ENCODE data around the gene WFIKKN1. TPM values are rescaled to one million over a fixed set of nuclear protein-coding genes. Genes with fewer than 3 reads are reported as not detected.

WFIKKN1 gene
- total RNA-seq, 4 donors from 2014 or later, result 0.26 to 1.4 (median 0.76) TPM; not detected in 1

GRCh38 chr16:662597-662996 is 31.8 kb downstream of the WFIKKN1 start:
- no peak for DNase-seq
- Histone ChIP-seq H3K27me3 (no peaks in the 10 kb centered on the region), H3K9me3 (no peaks in the 10 kb centered on the region), H3K4me1 (peaks cover 3 to 12% of the 10 kb centered on the region in 2 donors), H3K36me3 (no peaks in the 10 kb centered on the region), H3K27ac (no peak overlapping the region), H3K4me3 (no peak overlapping the region)
- no peak for TF ChIP-seq POLR2A (IDR thresholded peaks at IDR 0.05)
- no peak for TF ChIP-seq CTCF (IDR thresholded peaks at IDR 0.05)
- intact Hi-C loops (cut with DNase I; ENCODE audit: low total_unique reads), result loop anchor here (10.0 kb wide), 1 partner anchor 88 kb away; no protein-coding TSS in a partner anchor

DNA sequence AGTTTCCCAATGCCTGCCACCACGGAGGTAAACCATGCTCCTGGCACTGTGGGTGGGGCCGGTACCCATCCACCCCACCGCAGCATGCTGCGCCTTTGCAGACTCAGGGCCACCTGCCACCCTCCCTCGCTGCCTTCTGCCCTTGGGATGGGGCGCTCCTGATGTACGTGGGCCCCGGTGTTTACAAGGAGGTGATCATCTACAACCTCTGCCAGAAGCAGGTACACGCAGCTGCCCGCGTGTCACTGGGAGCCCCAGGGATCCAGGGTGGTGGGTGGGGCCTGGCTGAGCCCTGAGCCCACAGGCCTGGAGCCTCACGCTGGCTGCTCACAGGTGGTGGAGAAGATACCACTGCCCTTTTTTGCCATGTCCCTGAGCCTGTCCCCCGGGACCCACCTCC is 35.8 kb downstream of the WFIKKN1 start:
- Histone ChIP-seq H3K27ac (no peak overlapping the region), H3K27me3 (no peaks in the 10 kb centered on the region), H3K36me3 (no peaks in the 10 kb centered on the region), H3K4me1 (peaks cover 0 to 8% of the 10 kb centered on the region in 2 donors), H3K4me3 (no peak overlapping the region), H3K9me3 (no peaks in the 10 kb centered on the region)
- intact Hi-C loops (cut with DNase I; ENCODE audit: low total_unique reads), result loop anchor here (10.0 kb wide), 1 partner anchor 92 kb away; no protein-coding TSS in a partner anchor
- no peak for DNase-seq
- TF ChIP-seq CTCF (IDR thresholded peaks at IDR 0.05) (no peak), POLR2A (IDR thresholded peaks at IDR 0.05) (no peak)

DNA sequence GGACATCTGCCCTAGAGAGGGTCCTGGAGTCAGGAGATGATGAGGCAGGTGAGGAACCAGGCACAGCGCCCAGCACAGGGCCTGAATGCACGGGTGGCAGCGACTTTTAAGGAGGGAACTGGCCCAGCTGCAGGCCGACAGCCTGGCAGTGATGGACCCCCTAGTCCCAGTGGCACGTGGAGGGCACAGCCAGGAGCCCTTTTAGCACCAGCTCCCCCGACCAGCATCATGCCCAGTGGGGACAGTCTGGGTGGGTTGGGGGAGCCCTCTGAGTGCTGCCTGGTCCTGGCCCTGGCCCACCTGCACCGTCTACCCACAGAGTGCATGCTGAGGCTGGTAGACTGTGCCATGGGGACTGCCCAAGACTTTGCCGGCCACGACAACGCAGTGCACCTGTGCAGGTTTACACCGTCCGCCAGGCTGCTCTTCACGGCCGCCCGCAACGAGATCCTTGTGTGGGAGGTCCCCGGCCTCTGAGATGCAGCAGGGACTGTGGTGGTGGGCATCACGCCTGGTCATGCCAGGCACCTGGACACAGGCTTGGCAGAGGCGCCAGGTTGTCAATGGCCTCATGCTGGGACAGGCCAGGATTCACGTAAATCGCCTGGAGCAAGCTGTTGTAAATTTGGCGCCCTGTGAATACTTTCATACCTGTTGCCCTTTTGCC is 36.5 kb downstream of the WFIKKN1 start:
- intact Hi-C loops (cut with DNase I; ENCODE audit: low total_unique reads), result loop anchor here (10.0 kb wide), 1 partner anchor 92 kb away; no protein-coding TSS in a partner anchor
- TF ChIP-seq CTCF (IDR thresholded peaks at IDR 0.05), result no peak
- no peak for TF ChIP-seq POLR2A (IDR thresholded peaks at IDR 0.05)

GRCh38 chr16:667780-668518 is 37.2 kb downstream of the WFIKKN1 start, which contains the start of gene RHOT2:
Gene RHOT2, plus strand, starts transcription at chr16:668132. Its CDS starts 68 bp downstream, at chr16:668200.
- intact Hi-C loops (cut with DNase I; ENCODE audit: low total_unique reads), result loop anchor here (10.0 kb wide), 1 partner anchor 93 kb away; no protein-coding TSS in a partner anchor
- peak; percentile 46 to 71 for TF ChIP-seq POLR2A (IDR thresholded peaks at IDR 0.05)
- TF ChIP-seq CTCF (IDR thresholded peaks at IDR 0.05), result peak; percentile 74 to 99 (median 96)
- DNase-seq, result peak; percentile 89 to 93
- Histone ChIP-seq H3K36me3 (no peaks in the 10 kb centered on the region), H3K4me1 (peaks cover 0 to 8% of the 10 kb centered on the region in 2 donors), H3K27me3 (no peaks in the 10 kb centered on the region), H3K9me3 (no peaks in the 10 kb centered on the region), H3K4me3 (peak within 1 kb of the TSS; percentile 81 to 88), H3K27ac (peak within 1 kb of the TSS; percentile 85 to 89)

More for the DNA sequence above, 36.5 kb downstream of the WFIKKN1 start:
- Histone ChIP-seq H3K27me3 (no peaks in the 10 kb centered on the region), H3K9me3 (no peaks in the 10 kb centered on the region), H3K4me1 (peaks cover 0 to 8% of the 10 kb centered on the region in 2 donors), H3K36me3 (no peaks in the 10 kb centered on the region), H3K27ac (peak overlapping the region; percentile 20 to 89), H3K4me3 (peak overlapping the region in 1 of 2 donors; percentile 6)
- DNase-seq, result no peak
